OCI-LY3 (cell line): ENCODE results near the gene KBTBD12.

Experiments used
- H2AFZ ChIP-seq: fragments of 200-600, 300-600 bp; shearing (Covaris generic); 2 replicates; pipeline ENCODE4 v1.6.0; 2014; ENCODE audit warnings: antibody characterized with exemption, low read depth, low read length
- H3K27ac ChIP-seq: fragments of 200-600, 300-600 bp; sonication (generic); 2 replicates; pipeline ENCODE4 v1.5.1; 2014; ENCODE audit warnings: mild to moderate bottlenecking, low read length, moderate library complexity, mixed read lengths
- H3K27me3 ChIP-seq: fragments of 200-600, 300-600 bp; sonication (generic); 2 replicates; pipeline ENCODE4 v1.6.1; 2014; ENCODE audit warnings: low read depth, low read length, mixed read lengths
- H3K36me3 ChIP-seq: fragments of 200-600, 300-600 bp; sonication (generic); replicated peaks from 2 replicates; pipeline ENCODE3; 2014; ENCODE audit warnings: low read depth, low read length, mixed read lengths
- H3K4me1 ChIP-seq: fragments of 300-600, 200-600 bp; sonication (generic); 2 replicates; pipeline ENCODE4 v1.6.1; 2014; ENCODE audit warnings: low read length, mixed read lengths
- H3K4me2 ChIP-seq: fragments of 200-600, 300-600 bp; sonication (generic); 2 replicates; pipeline ENCODE4 v1.6.1; 2014; ENCODE audit warnings: low read length, mixed read lengths
- H3K4me3 ChIP-seq: fragments of 300-600, 200-600 bp; sonication (generic); 2 replicates; pipeline ENCODE4 v1.5.1; 2014; ENCODE audit warnings: antibody characterized with exemption, mild to moderate bottlenecking, low read length, moderate library complexity
- H3K79me2 ChIP-seq: fragments of 300-600, 200-600 bp; shearing (Covaris generic); 2 replicates; pipeline ENCODE4 v1.6.1; 2014; ENCODE audit warnings: mild to moderate bottlenecking, low read length, mixed read lengths
- H3K9ac ChIP-seq: fragments of 300-600, 200-600 bp; shearing (Covaris generic); 2 replicates; pipeline ENCODE4 v1.6.0; 2014; ENCODE audit warnings: mild to moderate bottlenecking, low read length, moderate library complexity
- H3K9me3 ChIP-seq: fragments of 200-600, 300-600 bp; shearing (Covaris generic); 2 replicates; pipeline ENCODE4 v1.6.1; 2014; ENCODE audit warnings: low read length, mixed read lengths; ENCODE audit not compliant: insufficient read depth
- H4K20me1 ChIP-seq: fragments of 200-600, 300-600 bp; sonication (generic); 2 replicates; pipeline ENCODE4 v1.6.1; 2016; ENCODE audit warnings: low read length, mixed read lengths; ENCODE audit not compliant: insufficient read depth
- CTCF ChIP-seq: fragments of 200-600, 300-600 bp; sonication (generic); IDR thresholded peaks from 2 replicates; pipeline ENCODE4 v1.5.1; 2014; ENCODE audit warnings: antibody characterized with exemption, low read length, low read depth
- EZH2phosphoT487 ChIP-seq: fragments of 200-600 bp; shearing (Covaris generic); IDR thresholded peaks from 2 replicates; pipeline ENCODE4 v1.6.1; 2018; ENCODE audit warnings: antibody characterized with exemption, mixed run types, low read depth

KBTBD12 gene

GRCh38 chr3:127967316-127967715, 52.3 kb downstream of the KBTBD12 start:
- H3K4me1 ChIP-seq = peaks cover 4% of the 10 kb centered on the region; the same call in 1 of the 2 replicates
- H3K27me3 ChIP-seq = peaks cover 24% of the 10 kb centered on the region
- H3K4me2 ChIP-seq = no peak overlapping the region
- no peaks in the 10 kb centered on the region for H3K9me3 ChIP-seq
- H3K4me3 ChIP-seq = no peak overlapping the region
- H4K20me1 ChIP-seq = no peaks in the 10 kb centered on the region
- no peak for TF ChIP-seq EZH2phosphoT487
- no peak for TF ChIP-seq CTCF
- no peak overlapping the region for H3K9ac ChIP-seq
- no peaks in the 10 kb centered on the region for H3K36me3 ChIP-seq
- H3K27ac ChIP-seq = no peak overlapping the region
- H2AFZ ChIP-seq = no peak overlapping the region
- no peaks in the 10 kb centered on the region for H3K79me2 ChIP-seq

GRCh38 chr3:127970966-127971592, 56.0 kb downstream of the KBTBD12 start:
- Histone ChIP-seq H3K9ac (no peak overlapping the region), H2AFZ (no peak overlapping the region), H3K4me1 (no peaks in the 10 kb centered on the region), H3K9me3 (no peaks in the 10 kb centered on the region), H3K4me3 (no peak overlapping the region), H3K79me2 (no peaks in the 10 kb centered on the region), H3K36me3 (no peaks in the 10 kb centered on the region), H3K4me2 (no peak overlapping the region), H3K27ac (no peak overlapping the region), H3K27me3 (peaks cover 21% of the 10 kb centered on the region), H4K20me1 (no peaks in the 10 kb centered on the region)
- TF ChIP-seq CTCF (peak; percentile 78), EZH2phosphoT487 (no peak)

- no peaks in the 10 kb centered on the region for H3K4me1 ChIP-seq
- H3K27me3 ChIP-seq = peaks cover 5% of the 10 kb centered on the region; the same call in 1 of the 2 replicates
- no peak overlapping the region for H3K9ac ChIP-seq
- H3K4me2 ChIP-seq = no peak overlapping the region
- no peaks in the 10 kb centered on the region for H3K36me3 ChIP-seq
- no peaks in the 10 kb centered on the region for H4K20me1 ChIP-seq
- no peak overlapping the region for H3K4me3 ChIP-seq
- no peaks in the 10 kb centered on the region for H3K79me2 ChIP-seq
- no peak overlapping the region for H2AFZ ChIP-seq
- no peaks in the 10 kb centered on the region for H3K9me3 ChIP-seq
- H3K27ac ChIP-seq = no peak overlapping the region
- TF ChIP-seq CTCF = no peak
- no peak for TF ChIP-seq EZH2phosphoT487
These were observed 59.2 kb downstream of the KBTBD12 start for GRCh38 chr3:127974226-127974625.

GRCh38 chr3:127975153-127976029, 60.4 kb downstream of the KBTBD12 start:
- H3K4me1 ChIP-seq = no peaks in the 10 kb centered on the region
- no peaks in the 10 kb centered on the region for H4K20me1 ChIP-seq
- TF ChIP-seq EZH2phosphoT487 (no peak), CTCF (no peak)
- H3K79me2 ChIP-seq = no peaks in the 10 kb centered on the region
- H3K36me3 ChIP-seq = no peaks in the 10 kb centered on the region
- 0 out of 2 replicates have a peak, but pooled peaks cover 5% of the 10 kb centered on the region for H3K27me3 ChIP-seq
- H3K27ac ChIP-seq = no peak overlapping the region
- H2AFZ ChIP-seq = no peak overlapping the region
- no peaks in the 10 kb centered on the region for H3K9me3 ChIP-seq
- no peak overlapping the region for H3K9ac ChIP-seq
- H3K4me3 ChIP-seq = no peak overlapping the region
- no peak overlapping the region for H3K4me2 ChIP-seq
